ENCODE results near the gene HNRNPAB.

DNA sequence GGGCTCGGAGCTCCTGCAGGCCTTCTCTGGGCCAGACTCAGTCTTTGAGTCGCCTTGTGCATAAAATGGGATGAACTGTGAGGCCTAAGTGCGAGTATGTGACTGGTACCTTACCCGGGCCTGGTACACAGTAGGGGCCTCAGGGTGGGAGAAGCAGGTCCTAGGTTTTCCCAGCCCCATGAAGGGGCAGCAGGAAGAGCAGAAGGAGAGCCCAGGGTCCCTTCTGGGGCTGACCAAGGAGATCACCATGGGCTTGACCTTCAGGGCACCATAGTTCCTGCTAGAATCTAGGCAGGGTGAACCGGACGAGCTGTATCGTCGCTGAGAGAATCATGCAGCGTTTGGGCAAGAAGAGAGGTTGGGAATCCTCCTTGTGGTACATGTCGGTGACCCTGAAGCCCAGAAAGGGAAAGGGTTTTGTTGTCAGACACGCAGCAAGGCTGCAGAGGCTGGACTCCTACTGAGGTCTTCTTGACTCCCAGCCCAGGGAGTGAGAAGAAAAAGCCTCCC is 28.6 kb downstream of the HNRNPAB start:
- TF ChIP-seq CTCF (tag by site-specific recombination; IDR thresholded peaks at IDR 0.05) (no peak), ZBTB1 (tag by site-specific recombination; IDR thresholded peaks at IDR 0.05) (no peak), ZNF433 (tag by site-specific recombination; IDR thresholded peaks at IDR 0.05; ENCODE audit: low read depth) (no peak), ZSCAN30 (tag by site-specific recombination; IDR thresholded peaks at IDR 0.05) (no peak)

Measured in HEK293 (cell line).